ENCODE data around the gene PTPRN2. TPM values are rescaled to one million over a fixed set of nuclear protein-coding genes. Genes with fewer than 3 reads are reported as not detected.

Gene PTPRN2
- total RNA-seq, 1 donor from 2014 or later, result 15.4 TPM

- TF ChIP-seq CTCF (conservative IDR thresholded peaks at IDR 0.05), result no peak
- no peak for DNase-seq (ENCODE audit: extremely low spot score, unreplicated experiment)
- Mint-ChIP-seq H3K27me3 (no peaks in the 10 kb centered on the region), H3K4me1 (ENCODE audit: unreplicated experiment) (peaks cover 11% of the 10 kb centered on the region), H3K27ac (no peak overlapping the region), H3K36me3 (no peaks in the 10 kb centered on the region), H3K4me3 (no peak overlapping the region), H3K9me3 (no peaks in the 10 kb centered on the region)
These were observed 1067.8 kb downstream of the PTPRN2 start for GRCh38 chr7:157519798-157520244.

DNA sequence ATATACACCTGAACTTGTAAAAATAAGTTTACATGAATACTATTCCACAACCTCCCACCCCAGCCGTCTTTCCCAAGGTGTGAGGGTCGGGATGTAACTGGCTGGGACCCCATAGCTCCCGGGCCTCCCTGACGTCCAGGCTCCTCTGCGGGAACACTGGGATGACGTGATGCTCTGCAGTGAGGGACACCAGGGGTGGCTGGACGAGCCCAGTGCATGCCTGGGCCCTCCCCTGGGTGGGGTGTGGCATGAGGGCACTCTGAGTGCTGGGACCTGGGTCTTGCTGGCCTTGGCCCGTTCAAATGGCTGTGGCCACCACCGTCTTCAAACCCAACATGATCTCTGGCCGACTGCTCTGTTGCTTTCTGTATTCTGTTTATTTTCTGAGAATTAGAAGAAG, 1068.4 kb downstream of the PTPRN2 start:
- peaks cover 11% of the 10 kb centered on the region for H3K4me1 Mint-ChIP-seq (ENCODE audit: unreplicated experiment)
- no peaks in the 10 kb centered on the region for H3K9me3 Mint-ChIP-seq
- H3K27me3 Mint-ChIP-seq, result no peaks in the 10 kb centered on the region
- no peaks in the 10 kb centered on the region for H3K36me3 Mint-ChIP-seq
- TF ChIP-seq CTCF (conservative IDR thresholded peaks at IDR 0.05), result no peak
- no peak overlapping the region for H3K4me3 Mint-ChIP-seq
- peak; percentile 58 for DNase-seq (ENCODE audit: extremely low spot score, unreplicated experiment)
- no peak overlapping the region for H3K27ac Mint-ChIP-seq

DNA sequence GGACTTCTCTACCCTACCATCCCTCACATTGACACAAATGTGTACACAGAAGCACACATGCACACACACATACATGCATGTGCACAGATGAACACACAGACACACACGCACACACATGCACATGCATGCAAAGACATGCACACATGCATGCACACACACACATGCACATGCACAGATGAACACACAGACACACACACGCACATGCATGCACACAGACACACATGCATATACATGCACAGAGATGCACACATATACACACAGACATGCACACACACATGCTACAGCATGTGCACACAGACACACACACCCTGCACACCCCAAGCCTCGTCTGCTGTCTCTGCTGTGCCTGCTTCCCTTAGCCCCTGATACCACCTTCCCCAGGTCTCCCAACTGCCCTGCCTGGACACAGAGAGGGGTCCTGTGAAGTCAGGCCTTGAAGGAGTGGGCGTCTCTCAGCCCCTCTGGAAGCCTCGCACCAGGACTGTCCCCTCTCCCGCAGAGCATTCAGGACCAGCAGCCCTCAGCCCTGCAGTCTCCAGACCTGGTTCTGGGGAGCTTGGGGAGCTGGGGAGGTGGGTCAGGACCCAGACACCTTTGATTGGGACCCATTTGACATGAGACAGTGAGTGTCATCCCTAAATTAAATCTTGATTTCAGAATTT, 1069.0 kb downstream of the PTPRN2 start:
- H3K4me3 Mint-ChIP-seq, result no peak overlapping the region
- H3K36me3 Mint-ChIP-seq, result no peaks in the 10 kb centered on the region
- H3K9me3 Mint-ChIP-seq, result no peaks in the 10 kb centered on the region
- TF ChIP-seq CTCF (conservative IDR thresholded peaks at IDR 0.05), result no peak
- no peaks in the 10 kb centered on the region for H3K27me3 Mint-ChIP-seq
- DNase-seq (ENCODE audit: extremely low spot score, unreplicated experiment), result peak; percentile 39
- H3K27ac Mint-ChIP-seq, result no peak overlapping the region
- H3K4me1 Mint-ChIP-seq (ENCODE audit: unreplicated experiment), result peaks cover 11% of the 10 kb centered on the region

DNA sequence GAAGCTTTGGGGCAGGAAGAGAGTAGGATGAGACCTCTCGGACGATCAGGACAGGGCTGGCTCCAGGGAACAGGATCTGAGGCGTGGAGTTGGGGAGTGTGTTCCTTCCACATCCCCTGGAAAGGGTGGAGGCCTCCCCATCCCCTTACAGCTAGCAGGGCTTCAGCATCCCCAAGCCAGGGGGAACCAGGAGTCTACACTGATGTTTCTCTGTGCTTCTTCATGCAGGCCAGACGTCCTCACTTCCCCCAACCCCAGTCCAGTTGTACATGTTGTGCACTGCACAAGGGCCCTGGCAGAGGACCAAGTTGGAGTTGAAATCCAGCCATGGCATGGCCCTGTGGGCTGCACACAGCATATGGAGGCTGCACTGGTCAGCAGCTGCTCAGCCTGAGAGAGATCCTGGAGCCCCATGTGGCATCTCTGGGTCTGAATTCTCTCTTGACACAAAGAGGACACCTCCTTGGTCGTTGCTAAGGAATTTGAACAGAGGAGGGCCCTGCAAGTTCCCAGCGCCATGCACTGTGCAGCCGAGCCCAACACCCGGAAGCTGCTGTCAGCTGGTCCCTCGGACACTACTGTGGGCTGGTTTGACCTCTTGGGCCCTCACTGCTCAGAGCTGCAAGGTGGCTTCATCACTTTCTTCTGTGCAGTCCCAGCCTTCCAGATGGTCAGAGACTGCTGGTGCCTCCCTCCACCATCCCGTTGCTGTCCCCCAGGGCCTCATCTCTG, 1069.7 kb downstream of the PTPRN2 start:
- Mint-ChIP-seq H3K9me3 (no peaks in the 10 kb centered on the region), H3K36me3 (no peaks in the 10 kb centered on the region), H3K4me1 (ENCODE audit: unreplicated experiment) (peaks cover 11% of the 10 kb centered on the region), H3K4me3 (no peak overlapping the region), H3K27me3 (no peaks in the 10 kb centered on the region), H3K27ac (no peak overlapping the region)
- peak; percentile 58 for DNase-seq (ENCODE audit: extremely low spot score, unreplicated experiment)
- no peak for TF ChIP-seq CTCF (conservative IDR thresholded peaks at IDR 0.05)

- no peak for TF ChIP-seq CTCF (conservative IDR thresholded peaks at IDR 0.05)
- H3K4me1 Mint-ChIP-seq (ENCODE audit: unreplicated experiment), result peaks cover 7% of the 10 kb centered on the region
- H3K4me3 Mint-ChIP-seq, result no peak overlapping the region
- H3K27me3 Mint-ChIP-seq, result no peaks in the 10 kb centered on the region
- DNase-seq (ENCODE audit: extremely low spot score, unreplicated experiment), result no peak
- H3K36me3 Mint-ChIP-seq, result no peaks in the 10 kb centered on the region
- H3K9me3 Mint-ChIP-seq, result no peaks in the 10 kb centered on the region
- no peak overlapping the region for H3K27ac Mint-ChIP-seq
These were observed 1070.5 kb downstream of the PTPRN2 start for GRCh38 chr7:157516911-157517781.

Measured in type B pancreatic cell (in vitro differentiated cells).